GM04503 (cell line): Measurements from ENCODE around the gene PPAN.
A peak's percentile ranks its signal among the peaks of the same experiment; 100 is the strongest.

Experiments used
- DNase-seq: peaks from one replicate; pipeline ENCODE4 v3.0.0-alpha.2; 2012; ENCODE audit warnings: low read depth

PPAN gene

DNA sequence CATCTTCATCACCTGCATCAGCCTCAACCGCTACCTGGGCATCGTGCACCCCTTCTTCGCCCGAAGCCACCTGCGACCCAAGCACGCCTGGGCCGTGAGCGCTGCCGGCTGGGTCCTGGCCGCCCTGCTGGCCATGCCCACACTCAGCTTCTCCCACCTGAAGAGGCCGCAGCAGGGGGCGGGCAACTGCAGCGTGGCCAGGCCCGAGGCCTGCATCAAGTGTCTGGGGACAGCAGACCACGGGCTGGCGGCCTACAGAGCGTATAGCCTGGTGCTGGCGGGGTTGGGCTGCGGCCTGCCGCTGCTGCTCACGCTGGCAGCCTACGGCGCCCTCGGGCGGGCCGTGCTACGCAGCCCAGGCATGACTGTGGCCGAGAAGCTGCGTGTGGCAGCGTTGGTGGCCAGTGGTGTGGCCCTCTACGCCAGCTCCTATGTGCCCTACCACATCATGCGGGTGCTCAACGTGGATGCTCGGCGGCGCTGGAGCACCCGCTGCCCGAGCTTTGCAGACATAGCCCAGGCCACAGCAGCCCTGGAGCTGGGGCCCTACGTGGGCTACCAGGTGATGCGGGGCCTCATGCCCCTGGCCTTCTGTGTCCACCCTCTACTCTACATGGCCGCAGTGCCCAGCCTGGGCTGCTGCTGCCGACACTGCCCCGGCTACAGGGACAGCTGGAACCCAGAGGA lies 7.9 kb downstream of the PPAN start:
- DNase-seq, result no peak

DNA sequence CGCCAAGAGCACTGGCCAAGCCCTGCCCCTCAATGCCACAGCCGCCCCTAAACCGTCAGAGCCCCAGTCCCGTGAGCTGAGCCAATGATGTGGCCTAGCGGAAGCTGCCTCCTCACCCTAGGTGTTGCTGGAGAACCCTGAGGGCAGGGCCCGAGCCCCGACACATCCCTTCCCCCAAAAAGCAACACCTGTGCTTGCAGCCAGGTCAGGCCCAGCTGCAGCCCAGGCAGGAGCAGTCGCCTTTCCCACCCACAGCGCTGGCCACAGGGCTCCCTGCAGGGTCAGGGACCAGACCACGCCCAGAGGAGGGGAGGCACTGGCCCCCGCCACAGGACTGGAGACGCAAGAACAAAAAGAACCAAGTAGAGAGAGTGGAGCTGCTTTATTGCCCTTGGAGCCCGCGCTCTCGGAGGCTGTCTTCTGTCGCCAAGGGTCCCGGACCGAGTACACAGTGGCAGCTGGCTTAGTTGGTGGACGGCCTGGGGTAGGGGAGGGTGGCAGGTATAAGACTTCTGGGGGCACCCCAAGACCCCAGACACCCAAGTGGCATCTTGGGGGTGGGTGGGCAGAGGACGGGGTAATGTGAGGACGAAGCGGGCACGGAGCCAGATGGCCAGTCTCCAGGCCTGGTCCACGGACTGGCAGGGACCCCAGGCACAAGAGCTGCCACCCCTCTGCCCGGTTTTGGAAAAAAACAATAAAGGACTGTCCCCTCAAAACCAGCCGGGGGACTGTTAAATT lies 8.7 kb downstream of the PPAN start:
- DNase-seq, result no peak

GRCh38 chr19:10115392-10116084 lies 9.4 kb downstream of the PPAN start:
- DNase-seq, result no peak

DNA sequence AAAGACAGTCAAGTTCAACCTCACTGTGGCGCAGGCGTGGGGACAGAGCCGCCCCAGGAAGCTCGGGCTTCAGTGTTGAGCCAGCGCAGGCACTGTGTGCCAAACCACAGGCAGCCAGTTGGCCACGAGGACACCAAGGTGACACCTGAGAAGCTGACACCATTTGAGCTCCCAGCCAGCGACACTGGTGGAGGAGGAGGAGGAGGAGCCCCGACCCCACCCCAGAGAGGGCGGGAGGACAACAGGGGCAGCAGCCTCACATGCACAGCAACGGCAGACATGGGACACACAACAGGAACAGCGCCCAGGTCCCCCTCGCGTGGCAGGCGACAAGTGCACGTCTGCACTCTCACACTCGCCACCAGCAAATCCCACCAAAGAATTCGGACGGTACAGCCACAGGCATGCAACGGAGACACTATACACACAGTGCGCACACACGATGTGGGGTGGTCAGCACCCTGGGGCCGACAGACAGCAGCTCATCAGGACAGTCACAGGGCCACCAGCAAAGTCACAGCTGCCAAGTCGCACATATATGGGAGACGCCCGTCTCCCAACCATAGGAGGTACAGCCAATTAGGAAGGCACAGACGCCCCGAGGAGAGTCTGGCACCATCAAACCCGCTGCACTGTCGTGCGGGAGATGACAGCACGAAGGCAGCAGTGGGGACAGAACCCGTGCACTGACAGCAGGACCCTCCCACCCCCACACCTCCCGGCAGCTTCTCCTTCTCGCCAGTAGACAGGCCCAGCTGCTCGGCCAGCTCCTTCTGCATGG lies 10.1 kb downstream of the PPAN start:
- no peak for DNase-seq

DNA sequence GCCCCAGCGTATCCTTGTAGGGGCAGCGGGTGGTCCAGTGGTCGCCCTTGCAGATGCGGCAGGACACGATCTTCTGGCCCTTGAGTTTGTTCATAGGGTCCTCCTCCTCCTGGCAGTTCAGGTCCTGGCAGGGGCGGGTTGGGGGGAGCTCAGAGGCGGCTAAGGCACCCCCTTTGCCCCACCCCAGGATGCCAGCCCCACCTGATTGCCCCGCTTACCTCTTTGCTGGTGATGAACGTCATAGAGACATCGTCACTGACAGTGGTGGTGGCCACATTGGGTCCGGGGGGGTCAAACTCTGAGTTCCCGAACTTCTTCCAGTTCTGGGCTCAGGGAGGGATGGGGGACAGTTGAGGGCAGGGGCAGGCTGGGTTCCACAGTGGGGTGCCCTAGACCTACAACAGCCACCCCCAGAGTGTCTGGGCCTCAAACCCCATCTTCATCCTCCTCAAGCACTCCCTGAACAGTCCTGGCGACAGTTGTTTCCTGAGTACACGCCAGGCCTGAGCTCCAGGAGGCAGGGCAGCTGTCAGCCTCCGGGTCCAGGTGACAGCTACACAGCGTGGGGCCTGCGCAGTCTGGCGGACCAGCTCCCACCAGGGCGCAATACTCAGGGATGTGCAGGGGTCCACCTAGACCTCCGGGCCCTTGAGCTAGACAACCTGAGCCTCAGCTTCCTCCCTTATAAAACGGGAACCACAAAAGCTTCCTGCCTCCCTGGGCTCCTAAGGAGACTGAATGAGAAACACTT lies 10.9 kb downstream of the PPAN start:
- DNase-seq, result no peak

GRCh38 chr19:10118960-10119359 lies 12.8 kb downstream of the PPAN start:
- DNase-seq, result no peak

- DNase-seq, result peak; percentile 87
Measured at GRCh38 chr19:10120538-10121189, 14.5 kb downstream of the PPAN start.

GRCh38 chr19:10122045-10122444 lies 15.9 kb downstream of the PPAN start:
- DNase-seq, result peak; percentile 62

- DNase-seq, result no peak
Measured at GRCh38 chr19:10124429-10124828, 18.3 kb downstream of the PPAN start.

DNA sequence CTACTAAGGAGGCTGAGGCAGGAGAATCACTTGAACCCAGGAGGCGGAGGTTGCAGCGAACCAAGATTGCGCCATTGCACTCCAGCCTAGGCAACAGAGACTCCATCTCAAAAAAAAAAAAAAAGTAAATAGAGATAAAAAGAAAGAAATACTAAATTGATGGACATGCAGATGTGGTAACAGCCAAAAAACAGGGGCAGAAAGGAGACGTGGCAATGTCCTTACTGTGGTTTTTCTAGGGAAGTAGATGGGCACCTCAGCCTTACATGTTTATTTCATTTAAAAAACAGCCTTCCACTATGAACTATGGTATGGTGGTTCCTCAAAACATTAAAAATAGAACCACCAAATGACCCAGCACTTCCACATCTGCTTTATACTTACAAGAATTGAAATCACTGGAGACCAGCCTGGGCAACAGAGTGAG lies 20.1 kb downstream of the PPAN start:
- no peak for DNase-seq

GRCh38 chr19:10132905-10133304 lies 26.7 kb downstream of the PPAN start:
- DNase-seq, result no peak

DNA sequence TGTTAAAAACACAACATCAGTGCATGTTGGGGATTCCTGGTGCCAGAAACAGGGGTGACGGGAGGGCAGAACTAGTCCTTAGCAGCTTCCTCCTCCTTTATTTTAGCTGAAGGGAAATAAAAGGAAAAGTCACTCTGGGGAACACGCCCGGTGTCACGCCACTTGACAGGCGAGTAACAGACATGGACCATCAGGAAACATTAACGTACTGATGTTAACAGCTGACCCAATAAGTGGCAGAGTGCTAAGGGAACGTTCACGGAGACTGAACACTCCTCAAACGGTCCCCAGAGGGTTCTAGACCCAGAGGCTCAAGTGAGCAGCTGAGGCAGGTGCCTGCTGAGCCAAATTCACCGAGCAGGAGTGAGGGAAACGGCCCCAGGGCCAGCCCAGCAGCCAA lies 27.4 kb downstream of the PPAN start:
- no peak for DNase-seq

DNA sequence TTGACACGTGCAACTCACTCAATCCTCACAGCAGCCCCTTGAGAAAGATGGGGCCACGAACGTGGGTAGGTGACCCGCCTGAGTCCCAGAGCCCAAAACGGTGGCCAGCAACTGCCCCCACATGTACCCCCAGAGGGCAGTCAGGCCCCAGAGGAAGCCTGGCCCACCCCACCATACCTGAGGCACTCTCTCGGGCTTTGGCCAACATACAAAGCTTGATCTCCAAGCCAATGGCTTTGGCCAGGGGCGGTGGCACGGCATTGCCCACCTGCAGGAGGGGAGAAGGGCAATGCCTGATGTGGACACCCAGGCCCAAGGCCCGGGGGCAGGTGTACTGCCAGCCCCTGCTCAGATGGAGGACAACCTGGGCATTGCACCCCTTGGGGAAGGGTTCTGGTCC lies 27.9 kb downstream of the PPAN start:
- DNase-seq, result no peak

GRCh38 chr19:10135551-10136334 lies 29.6 kb downstream of the PPAN start:
- DNase-seq, result no peak

DNA sequence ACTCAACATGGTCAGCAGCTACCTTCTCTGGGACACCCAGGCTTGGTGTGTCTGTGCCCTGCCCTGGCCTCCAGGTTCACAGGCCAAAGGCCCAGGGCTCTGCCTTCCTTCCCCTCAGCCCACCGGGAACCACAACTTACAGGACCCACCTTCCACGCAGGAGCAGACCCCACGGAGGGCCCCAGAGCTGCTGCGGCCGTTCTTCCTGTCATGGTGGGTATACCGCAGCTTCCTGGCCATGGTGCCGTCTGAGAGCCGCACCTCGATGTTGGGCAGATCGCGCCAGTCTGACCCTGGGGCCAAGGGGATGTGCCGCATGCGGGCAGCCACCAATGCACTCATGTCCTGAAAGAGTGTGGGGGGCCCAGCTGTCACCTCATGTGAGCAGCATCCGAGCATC lies 30.8 kb downstream of the PPAN start:
- DNase-seq, result no peak

GRCh38 chr19:10137751-10138682 lies 31.9 kb downstream of the PPAN start:
- no peak for DNase-seq

DNA sequence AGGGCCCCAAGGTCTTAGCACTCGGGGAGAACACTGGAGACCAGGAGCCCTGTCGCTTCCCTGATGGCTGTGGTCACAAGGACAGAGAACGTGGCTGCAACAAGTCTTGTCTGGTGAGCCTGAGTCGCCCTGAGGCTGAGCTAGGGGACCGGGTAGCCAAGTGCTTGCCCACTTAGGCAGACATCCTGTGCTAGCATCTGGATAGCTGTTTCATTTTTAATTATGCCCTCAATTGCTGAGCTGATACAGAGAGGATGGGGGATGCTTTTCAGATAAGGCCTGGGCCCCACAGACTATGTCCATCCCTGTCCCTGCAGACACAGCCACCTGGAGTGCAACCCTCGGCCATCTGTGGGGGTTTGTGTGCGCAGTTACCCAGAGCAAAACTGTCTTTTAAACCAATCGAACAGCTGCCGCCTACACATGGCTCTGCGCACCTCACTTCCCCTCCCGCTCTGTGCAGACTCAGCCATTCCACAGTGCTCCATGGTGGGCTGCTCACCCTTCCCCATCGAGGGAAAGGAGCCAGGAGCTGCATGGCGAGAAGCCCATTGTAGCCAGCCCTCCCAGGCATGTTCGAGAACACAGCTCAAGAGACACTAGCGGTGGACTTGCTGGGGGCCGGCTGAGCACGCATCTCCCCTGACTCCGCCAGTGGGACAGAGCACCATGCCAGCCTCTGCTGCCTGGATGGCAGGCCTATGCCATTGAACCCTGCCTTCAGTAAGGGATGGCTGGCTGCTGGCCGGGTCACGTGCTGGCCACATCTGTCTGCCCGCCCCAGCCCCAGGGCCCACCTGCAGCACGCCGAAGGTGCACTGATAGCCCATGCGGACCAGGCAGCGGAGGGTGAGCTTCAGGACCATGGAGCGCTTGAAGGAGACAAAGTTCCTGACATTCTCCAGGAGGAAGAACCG lies 33.0 kb downstream of the PPAN start:
- DNase-seq, result no peak

DNA sequence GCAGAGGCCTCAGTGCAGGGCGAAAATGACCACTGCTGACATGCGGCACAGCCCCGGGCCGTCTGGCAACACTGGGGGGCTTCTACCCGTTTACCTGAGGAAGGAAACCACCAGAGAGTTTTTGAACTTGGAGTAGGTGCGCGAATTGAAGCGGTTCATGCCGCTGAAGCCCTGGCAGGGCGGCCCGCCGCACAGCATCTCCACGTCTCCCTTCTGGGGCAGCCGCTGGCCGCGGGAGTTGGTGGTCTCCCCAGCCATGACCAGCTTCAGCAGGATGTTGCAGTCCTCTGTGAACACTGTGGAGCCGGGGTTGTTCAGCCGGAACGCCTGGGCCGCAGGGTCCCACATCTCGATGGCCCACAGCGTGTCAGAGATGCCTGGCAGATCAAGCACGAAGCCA lies 33.8 kb downstream of the PPAN start:
- no peak for DNase-seq
